ENCODE data around the gene PTCH1.

PTCH1 gene

GRCh38 chr9:95499847-95500246 is 16.9 kb downstream of the PTCH1 start:
- no peak for DNase-seq (ENCODE audit: low read depth in 1 of 2, low spot score in 1 of 2)

DNA sequence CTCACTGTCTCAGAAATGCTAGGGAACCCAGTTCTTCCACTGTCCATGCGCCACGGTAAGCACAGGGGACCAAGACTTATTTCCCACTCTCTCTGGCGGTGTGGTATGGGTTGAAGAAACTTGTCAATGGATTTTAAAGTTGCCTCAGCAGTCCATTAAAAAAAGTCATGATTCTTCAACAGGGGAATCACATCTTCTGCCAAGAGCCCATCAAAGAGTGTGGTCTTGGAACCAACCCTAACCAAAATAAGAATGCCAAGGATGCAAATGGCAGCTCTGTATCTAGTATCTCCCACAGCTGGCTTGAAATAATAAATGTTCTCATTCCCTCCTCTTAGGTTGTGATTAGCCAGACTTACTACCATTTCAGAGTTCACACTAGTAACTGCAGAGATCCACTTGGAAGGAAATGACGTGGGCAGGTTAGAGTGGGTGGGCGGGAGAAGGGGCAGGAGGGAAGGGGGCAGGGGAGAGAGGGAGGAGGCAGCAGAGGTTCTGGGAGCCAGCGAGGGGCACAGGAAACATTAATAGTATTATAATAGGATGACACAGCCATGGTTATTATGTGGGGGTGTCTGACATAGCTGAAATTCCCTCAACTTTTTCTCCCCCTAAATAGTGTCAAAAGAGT is 17.6 kb downstream of the PTCH1 start:
- DNase-seq (ENCODE audit: low read depth in 1 of 2, low spot score in 1 of 2), result no peak

DNA sequence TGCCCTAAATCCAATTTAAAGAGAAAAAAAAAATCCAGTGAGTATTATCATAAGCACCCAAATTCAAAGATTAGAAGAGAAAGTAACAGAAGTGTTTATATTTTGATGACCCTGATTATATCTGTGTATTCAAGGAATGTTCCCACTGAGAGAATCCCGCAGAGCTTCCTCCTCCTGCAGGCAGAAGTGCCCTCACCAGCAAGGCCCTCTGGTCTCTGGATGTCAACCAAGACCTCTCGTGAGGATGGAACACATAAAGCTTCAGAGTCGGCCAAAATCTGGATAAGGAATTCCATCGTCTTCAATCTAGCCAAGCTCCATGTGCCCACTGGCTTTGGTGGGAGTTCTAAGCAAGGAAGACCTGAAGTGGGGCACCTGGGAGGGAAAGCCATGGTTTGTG is 18.1 kb downstream of the PTCH1 start:
- no peak for DNase-seq (ENCODE audit: low read depth in 1 of 2, low spot score in 1 of 2)

GRCh38 chr9:95497772-95498171 is 19.0 kb downstream of the PTCH1 start:
- no peak for DNase-seq (ENCODE audit: low read depth in 1 of 2, low spot score in 1 of 2)

GRCh38 chr9:95496687-95497086 is 20.1 kb downstream of the PTCH1 start:
- no peak for DNase-seq (ENCODE audit: low read depth in 1 of 2, low spot score in 1 of 2)

DNA sequence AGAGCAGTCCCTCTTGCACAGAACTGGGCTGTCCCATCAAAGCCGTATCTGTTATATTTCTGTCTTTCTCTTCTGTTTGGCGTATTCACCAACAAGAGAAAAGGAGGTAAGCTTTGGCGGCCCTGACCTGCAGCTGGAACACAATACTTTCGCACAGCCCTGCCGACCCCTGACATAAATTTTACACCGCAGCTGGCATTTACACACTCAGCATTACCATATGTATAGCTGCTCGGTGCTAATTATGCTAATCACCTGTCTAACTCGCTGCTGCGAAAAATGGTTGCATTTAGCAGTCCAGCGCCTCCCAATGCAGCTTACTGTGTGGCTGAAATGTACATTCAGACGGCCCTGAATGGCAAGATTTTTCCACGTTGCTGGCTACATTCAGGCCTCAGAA is 20.8 kb downstream of the PTCH1 start:
- DNase-seq (ENCODE audit: low read depth in 1 of 2, low spot score in 1 of 2), result no peak

DNA sequence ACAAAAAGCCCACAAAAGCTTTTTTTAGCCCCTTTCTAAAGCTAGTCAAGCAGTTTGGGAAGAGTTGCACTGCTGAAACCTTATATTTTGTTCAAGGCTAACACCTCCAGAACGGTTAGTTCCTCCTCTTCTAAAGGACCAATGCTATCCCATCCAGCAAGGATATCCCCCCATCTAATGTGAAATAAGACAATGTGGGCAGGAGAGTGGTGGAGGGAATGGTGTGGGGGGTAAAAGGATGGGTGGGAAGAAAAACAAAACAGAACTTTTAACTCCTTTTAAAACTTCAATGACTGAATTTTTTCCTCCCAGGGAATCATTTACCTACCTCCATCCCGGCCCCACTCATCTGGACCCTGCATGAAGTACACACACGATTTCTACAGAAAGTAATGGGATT is 21.2 kb downstream of the PTCH1 start:
- no peak for DNase-seq (ENCODE audit: low read depth in 1 of 2, low spot score in 1 of 2)

DNA sequence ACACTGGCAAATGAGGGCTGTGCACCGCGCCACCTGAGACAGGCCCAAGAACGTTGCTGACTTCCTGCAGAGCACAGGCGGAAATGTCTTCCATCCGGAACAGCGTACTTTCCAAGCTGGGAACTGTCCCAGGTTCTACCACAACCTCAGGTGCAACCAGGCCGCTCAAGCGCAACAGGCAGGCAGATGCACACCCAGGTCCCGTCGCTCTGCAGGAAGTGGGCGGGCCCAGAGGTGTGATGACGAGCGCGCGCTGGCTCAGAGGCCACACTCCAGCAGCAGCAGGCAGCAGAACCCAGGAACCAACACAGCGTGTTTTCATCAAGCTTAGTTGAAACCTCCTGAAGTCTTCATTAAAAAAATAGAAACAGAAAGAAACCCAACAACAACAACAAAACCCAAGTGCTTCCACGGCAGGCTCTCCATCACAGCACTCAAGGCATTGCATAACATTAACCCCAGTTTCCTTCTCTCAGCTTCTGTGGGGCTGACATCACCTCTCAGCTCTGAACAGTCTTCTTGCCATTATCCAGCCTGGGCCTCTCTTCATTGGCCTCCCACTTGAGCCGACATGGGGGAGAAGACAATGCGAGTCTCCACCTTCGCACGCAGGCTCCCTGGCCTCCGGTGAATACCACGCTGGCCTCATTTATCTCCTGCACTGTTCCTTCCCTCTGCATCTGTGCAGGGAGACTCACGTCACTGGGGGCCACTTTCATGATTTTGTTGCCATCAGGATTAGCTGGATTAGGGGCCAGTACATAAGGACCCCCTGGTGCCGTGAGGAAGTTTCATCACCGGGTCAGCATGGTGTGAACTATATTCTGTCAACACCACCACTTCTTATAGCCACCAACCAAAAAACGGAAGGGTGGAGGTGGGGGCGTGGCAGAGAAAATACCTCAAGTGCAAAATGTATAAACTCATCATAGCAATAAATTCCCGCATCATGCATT is 22.1 kb downstream of the PTCH1 start:
- peak; percentile 65 to 68 for DNase-seq (ENCODE audit: low read depth in 1 of 2, low spot score in 1 of 2)

- peak in 1 of 2 donors; percentile 34 for DNase-seq (ENCODE audit: low read depth in 1 of 2, low spot score in 1 of 2)
These were observed 22.8 kb downstream of the PTCH1 start for GRCh38 chr9:95494022-95494415.

- DNase-seq (ENCODE audit: low read depth in 1 of 2, low spot score in 1 of 2), result no peak
These were observed 23.4 kb downstream of the PTCH1 start for GRCh38 chr9:95493402-95493801.

DNA sequence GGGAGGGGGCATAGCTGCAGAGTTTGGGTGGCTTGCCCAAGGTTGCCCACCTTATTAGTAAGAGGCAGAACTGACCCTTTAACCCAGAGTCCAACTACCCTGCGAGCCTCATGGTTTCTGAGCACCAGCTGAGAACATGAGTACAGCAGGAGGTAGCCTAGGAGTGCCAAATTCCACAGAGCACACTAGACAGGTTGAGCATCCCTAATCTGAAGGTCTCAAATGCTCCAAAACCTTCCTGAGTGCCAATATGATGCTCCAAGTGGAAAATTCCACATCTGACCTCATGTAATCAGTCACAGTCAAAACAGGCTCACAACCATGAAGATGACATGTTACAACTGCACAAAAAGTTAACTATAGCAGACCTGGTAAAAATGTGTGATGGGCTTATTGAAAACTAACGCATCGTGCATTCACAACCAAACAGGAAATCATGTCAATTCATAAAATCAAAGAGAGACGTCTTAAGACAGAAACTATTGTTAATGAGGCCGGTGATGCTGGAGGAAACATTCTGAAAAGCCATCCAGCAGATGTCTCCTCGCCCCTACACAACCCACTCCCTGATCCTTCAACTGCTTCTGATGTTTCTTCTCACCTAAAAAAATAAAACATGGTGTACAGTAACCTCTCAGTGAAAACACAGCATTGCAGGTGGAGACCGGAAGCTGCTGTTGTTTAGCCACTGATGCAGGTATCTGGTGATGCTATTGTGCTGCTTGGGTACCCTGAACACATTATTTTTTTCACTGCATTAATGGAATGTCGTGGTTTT is 25.0 kb downstream of the PTCH1 start:
- DNase-seq (ENCODE audit: low read depth in 1 of 2, low spot score in 1 of 2), result no peak

DNA sequence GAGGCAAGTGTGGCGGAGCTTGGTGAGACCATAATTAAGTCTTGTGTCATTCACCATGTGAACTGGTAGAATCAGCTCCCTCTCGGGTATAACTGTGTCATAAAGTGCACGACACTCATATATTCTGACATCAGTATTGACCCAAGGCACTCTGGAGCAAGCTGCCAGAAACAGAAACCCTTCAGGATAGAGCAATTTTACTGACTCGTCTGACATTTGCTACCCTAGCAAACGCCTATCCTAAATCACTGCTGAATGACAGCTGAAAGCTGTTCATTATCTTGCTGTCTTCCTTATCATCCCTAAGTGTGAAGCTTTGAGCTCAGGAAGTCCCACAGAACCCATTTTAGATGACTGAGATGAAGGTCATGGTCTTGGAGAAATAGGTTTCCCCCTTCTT is 27.8 kb downstream of the PTCH1 start:
- DNase-seq (ENCODE audit: low read depth in 1 of 2, low spot score in 1 of 2), result no peak

DNA sequence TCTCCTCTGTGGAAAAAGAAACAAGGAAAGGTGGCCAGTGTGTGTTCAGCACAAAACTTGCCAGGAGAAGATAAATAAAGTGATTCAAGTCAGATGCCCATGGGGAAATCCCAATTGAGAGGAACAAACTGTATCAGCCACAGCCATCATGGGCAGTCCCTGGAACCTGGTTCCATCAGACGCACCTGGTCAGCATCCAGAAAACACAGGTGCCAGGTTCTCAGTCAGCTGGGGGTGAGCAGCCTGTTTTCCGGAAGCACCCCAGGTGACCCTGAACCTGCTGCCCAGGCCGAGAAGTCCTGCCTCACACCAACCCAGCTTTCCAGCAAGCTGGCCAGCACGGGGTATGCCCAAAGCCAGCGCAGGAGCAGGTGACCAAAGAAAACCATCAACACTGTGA is 30.5 kb downstream of the PTCH1 start:
- no peak for DNase-seq (ENCODE audit: low read depth in 1 of 2, low spot score in 1 of 2)

GRCh38 chr9:95484225-95484624 is 32.5 kb downstream of the PTCH1 start:
- no peak for DNase-seq (ENCODE audit: low read depth in 1 of 2, low spot score in 1 of 2)

GRCh38 chr9:95483431-95483830 is 33.3 kb downstream of the PTCH1 start:
- DNase-seq (ENCODE audit: low read depth in 1 of 2, low spot score in 1 of 2), result no peak

DNA sequence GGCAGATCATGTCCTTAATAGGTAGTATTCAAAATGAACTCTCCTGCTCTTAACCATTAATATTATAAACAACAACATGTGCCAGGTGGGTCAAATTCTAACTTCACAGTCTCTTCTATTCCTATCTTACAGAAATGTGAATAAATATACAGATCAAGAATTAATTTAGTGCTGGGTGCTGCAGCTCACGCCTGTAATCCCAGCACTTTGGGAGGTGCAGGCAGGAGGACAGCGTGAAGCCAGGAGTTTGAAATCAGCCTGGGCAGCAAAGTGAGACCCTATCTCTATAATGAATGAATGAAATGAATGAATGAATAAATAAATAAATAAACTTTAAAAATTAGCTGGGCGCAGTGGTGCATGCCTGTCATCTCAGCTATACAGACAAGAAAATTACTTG is 34.1 kb downstream of the PTCH1 start:
- DNase-seq (ENCODE audit: low read depth in 1 of 2, low spot score in 1 of 2), result no peak

GRCh38 chr9:95481000-95481399 is 35.8 kb downstream of the PTCH1 start:
- no peak for DNase-seq (ENCODE audit: low read depth in 1 of 2, low spot score in 1 of 2)

DNA sequence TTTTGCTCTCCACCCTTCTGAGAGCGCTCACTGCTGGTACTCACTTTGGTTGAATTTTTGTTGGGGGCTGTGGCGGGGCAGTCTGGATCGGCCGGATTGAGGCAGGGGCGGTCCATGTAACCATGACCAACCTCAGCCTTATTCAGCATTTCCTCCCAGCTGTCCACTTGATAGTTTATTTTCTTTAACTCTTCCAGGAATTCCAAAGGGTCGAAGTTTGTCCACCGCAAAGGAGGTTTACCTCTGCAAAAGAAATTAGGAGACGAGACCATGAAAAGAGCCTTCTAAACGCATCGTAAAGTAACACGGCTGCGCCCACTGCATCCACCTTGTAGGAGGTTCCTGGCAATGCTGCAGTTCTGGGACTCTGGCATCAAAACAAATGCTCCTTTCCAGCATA is 36.4 kb downstream of the PTCH1 start:
- DNase-seq (ENCODE audit: low read depth in 1 of 2, low spot score in 1 of 2), result no peak

- DNase-seq (ENCODE audit: low read depth in 1 of 2, low spot score in 1 of 2), result no peak
These were observed 37.4 kb downstream of the PTCH1 start for GRCh38 chr9:95479330-95479729.

- no peak for DNase-seq (ENCODE audit: low read depth in 1 of 2, low spot score in 1 of 2)
These were observed 38.4 kb downstream of the PTCH1 start for GRCh38 chr9:95478335-95478734.

DNA sequence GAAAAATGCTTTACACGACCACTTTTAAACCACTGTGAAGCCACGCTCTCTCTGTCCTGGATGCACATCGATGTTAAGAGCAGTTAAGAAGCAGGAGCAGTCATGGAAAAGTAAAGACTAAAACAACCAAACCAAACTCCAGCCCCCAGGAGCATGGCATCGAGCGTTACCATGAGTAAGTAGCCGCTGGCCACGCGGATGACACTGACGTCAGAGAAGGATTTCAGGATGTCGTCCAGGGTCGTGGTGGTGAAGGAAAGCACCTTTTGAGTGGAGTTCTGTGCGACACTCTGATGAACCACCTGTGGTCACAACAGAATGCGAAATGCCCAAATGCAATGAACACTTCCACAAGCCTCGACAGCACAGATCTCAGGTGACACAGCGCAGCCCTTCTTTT is 38.9 kb downstream of the PTCH1 start:
- no peak for DNase-seq (ENCODE audit: low read depth in 1 of 2, low spot score in 1 of 2)

DNA sequence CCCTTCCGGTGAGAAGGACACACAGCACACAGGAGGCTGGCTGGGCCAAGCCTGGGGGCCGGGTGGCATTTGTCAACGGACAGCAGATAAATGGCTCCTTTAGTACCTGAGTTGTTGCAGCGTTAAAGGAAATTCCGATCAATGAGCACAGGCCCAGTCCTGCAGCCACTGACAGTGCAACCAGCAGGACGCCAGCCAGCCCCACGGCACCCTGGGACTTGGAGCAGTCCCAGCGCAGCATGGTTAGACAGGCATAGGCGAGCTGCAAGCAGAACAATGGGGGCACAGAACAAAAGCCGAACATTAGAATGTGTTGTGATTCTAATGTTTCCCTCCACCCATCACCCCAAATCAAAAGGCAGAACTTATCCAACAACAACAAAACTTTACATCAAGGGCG is 39.3 kb downstream of the PTCH1 start:
- no peak for DNase-seq (ENCODE audit: low read depth in 1 of 2, low spot score in 1 of 2)

All from stimulated activated CD4-positive, alpha-beta T cell treated with anti-CD3 and anti-CD28 coated beads, Interleukin-15, amount 100 ng/mL, for 1 hour (primary cell).